COR-L47 (cell line): ENCODE measurements around the gene DOK4.

ENCODE experiments used
- DNase-seq: peaks from one replicate; lab custom pipeline; 2025; lab: John Stamatoyannopoulos, UW

The DOK4 gene

GRCh38 chr16:57519796-57520360 is 33.6 kb upstream of the DOK4 start:
- peak; percentile 67 for DNase-seq

GRCh38 chr16:57518922-57519321 is 32.6 kb upstream of the DOK4 start:
- no peak for DNase-seq

- DNase-seq = no peak
These were observed 32.2 kb upstream of the DOK4 start for GRCh38 chr16:57518520-57518919.

GRCh38 chr16:57517397-57518367 is 31.4 kb upstream of the DOK4 start:
- DNase-seq = no peak

- DNase-seq = no peak
These were observed 30.5 kb upstream of the DOK4 start for GRCh38 chr16:57516773-57517172.

- DNase-seq = no peak
These were observed 30.0 kb upstream of the DOK4 start for GRCh38 chr16:57516176-57516725.

GRCh38 chr16:57514791-57515600 is 28.7 kb upstream of the DOK4 start:
- no peak for DNase-seq

GRCh38 chr16:57514371-57514770 is 28.1 kb upstream of the DOK4 start:
- DNase-seq = no peak

- DNase-seq = no peak
These were observed 27.2 kb upstream of the DOK4 start for GRCh38 chr16:57513371-57514102.

GRCh38 chr16:57512296-57513001 is 26.2 kb upstream of the DOK4 start:
- no peak for DNase-seq

GRCh38 chr16:57510016-57510871 is 24.0 kb upstream of the DOK4 start:
- DNase-seq = no peak

GRCh38 chr16:57509231-57509923 is 23.1 kb upstream of the DOK4 start:
- no peak for DNase-seq

- DNase-seq = no peak
These were observed 21.7 kb upstream of the DOK4 start for GRCh38 chr16:57508035-57508425.

GRCh38 chr16:57507136-57508034 is 21.1 kb upstream of the DOK4 start:
- peak; percentile 89 for DNase-seq

GRCh38 chr16:57505169-57505568 is 18.9 kb upstream of the DOK4 start:
- no peak for DNase-seq

GRCh38 chr16:57504491-57504890 is 18.2 kb upstream of the DOK4 start:
- DNase-seq = no peak

- no peak for DNase-seq
These were observed 17.7 kb upstream of the DOK4 start for GRCh38 chr16:57504001-57504400.

- DNase-seq = peak; percentile 78
These were observed 17.1 kb upstream of the DOK4 start for GRCh38 chr16:57503366-57503765.
